NCI-H2171 (cell line): Measurements from ENCODE around the gene RUFY4.

Source experiments
- DNase-seq: peaks from one replicate; lab custom pipeline; 2025; lab: John Stamatoyannopoulos, UW

The RUFY4 gene

GRCh38 chr2:218063896-218064295, 5.2 kb upstream of the RUFY4 start:
- DNase-seq = no peak

GRCh38 chr2:218065239-218066006, 3.6 kb upstream of the RUFY4 start:
- DNase-seq = no peak

GRCh38 chr2:218066926-218067515, 2.0 kb upstream of the RUFY4 start:
- DNase-seq = no peak

- DNase-seq = no peak
These were observed 1.5 kb upstream of the RUFY4 start for GRCh38 chr2:218067523-218067922.

GRCh38 chr2:218069606-218070300, 700 bp downstream of the RUFY4 start:
- DNase-seq = no peak

GRCh38 chr2:218070587-218070986, 1.5 kb downstream of the RUFY4 start:
- no peak for DNase-seq

- no peak for DNase-seq
These were observed 2.3 kb downstream of the RUFY4 start for GRCh38 chr2:218071218-218071937.

- DNase-seq = no peak
These were observed 2.9 kb downstream of the RUFY4 start for GRCh38 chr2:218072002-218072401.

GRCh38 chr2:218072478-218073024, 3.5 kb downstream of the RUFY4 start:
- no peak for DNase-seq

GRCh38 chr2:218073185-218073584, 4.1 kb downstream of the RUFY4 start:
- no peak for DNase-seq

GRCh38 chr2:218074031-218074430, 5.0 kb downstream of the RUFY4 start:
- DNase-seq = no peak

- DNase-seq = peak; percentile 29
These were observed 7.1 kb downstream of the RUFY4 start for GRCh38 chr2:218075975-218076811.

- DNase-seq = no peak
These were observed 8.6 kb downstream of the RUFY4 start for GRCh38 chr2:218077464-218078216.

GRCh38 chr2:218079943-218080913, 11.2 kb downstream of the RUFY4 start:
- peak; percentile 68 for DNase-seq

- DNase-seq = no peak
These were observed 12.0 kb downstream of the RUFY4 start for GRCh38 chr2:218081063-218081462.

GRCh38 chr2:218081695-218082094, 12.6 kb downstream of the RUFY4 start:
- DNase-seq = no peak

- peak; percentile 15 for DNase-seq
These were observed 13.7 kb downstream of the RUFY4 start for GRCh38 chr2:218082586-218083351.

GRCh38 chr2:218083352-218083676, 14.3 kb downstream of the RUFY4 start:
- DNase-seq = no peak

- DNase-seq = no peak
These were observed 17.4 kb downstream of the RUFY4 start for GRCh38 chr2:218086478-218086877.
